Thyroid gland (tissue), 4 donors: ENCODE results near the gene KYAT1. TPM values are rescaled to one million over a fixed set of nuclear protein-coding genes. Genes with fewer than 3 reads are reported as not detected.

Source experiments
- DNase-seq, 2 donors: peaks; one replicate each; pipeline ENCODE4 v3.0.0-alpha.2; 2019
- H3K27ac ChIP-seq, 3 donors: fragments of 200-600 bp; sonication (generic); 1 replicate in 2 of 3; 2 replicates in 1 of 3; pipeline ENCODE4 v1.5.1; 2016 to 2019; ENCODE audit warnings: mild to moderate bottlenecking in 1 of 3, moderate library complexity in 1 of 3
- H3K27me3 ChIP-seq: fragments of 200-600 bp; sonication (generic); one replicate; pipeline ENCODE4 v1.5.1; 2019
- H3K36me3 ChIP-seq, 2 donors: fragments of 200-600 bp; sonication (generic); one replicate each; pipeline ENCODE4 v1.5.1; 2016 to 2019
- H3K4me1 ChIP-seq, 2 donors: fragments of 200-600 bp; sonication (generic); one replicate each; pipeline ENCODE4 v1.5.1; 2017 to 2019
- H3K4me3 ChIP-seq, 3 donors: fragments of 200-600 bp; sonication (generic); replicated peaks in 1 of 3; 1 replicate in 2 of 3; 2 replicates in 1 of 3; pipeline ENCODE4 v1.5.1; 2016; ENCODE audit warnings: mild to moderate bottlenecking in 1 of 3
- H3K9me3 ChIP-seq: fragments of 200-600 bp; sonication (generic); one replicate; pipeline ENCODE4 v1.5.1; 2017
- POLR2A ChIP-seq, 2 donors: fragments of 450-650 bp; IDR thresholded peaks; one replicate each; pipeline ENCODE4 v1.6.1; 2017; ENCODE audit warnings: antibody characterized with exemption in 2 of 2, mild to moderate bottlenecking in 2 of 2, moderate library complexity in 1 of 2
- WGBS, 2 donors: methylation state at CpG; one replicate each; pipeline ENCODE4 v1.1.5; 2017; 5-methylcytosine and 5-hydroxymethylcytosine counted together
- intact Hi-C: fragments of 100-400 bp; cut with DNase I; formaldehyde crosslinking; loops from one replicate; pipeline ENCODE4 v1.15.1; 2023
- total RNA-seq, 4 donors: library from RNA; depleted of rRNA; stranded (reverse); fragments of >200 nt; gene quantifications; one replicate each; pipeline ENCODE4 v1.2.3, GENCODE V29; 2016
- TF ChIP-seq, protein P1 (sequence below), 6 experiments: fragments of 200-600 bp in 3 of 6; fragments of 450-650 bp in 3 of 6; sonication (generic) in 3 of 6; IDR thresholded peaks; one replicate each; pipeline ENCODE4 v1.5.1; 2016 to 2019; ENCODE audit warnings: antibody characterized with exemption in 6 of 6, mild to moderate bottlenecking in 2 of 6, inconsistent platforms in 1 of 6, moderate library complexity in 1 of 6

Gene KYAT1
- total RNA-seq, 4 donors from 2014 or later, result 5.8 to 12.6 (median 12.3) TPM

GRCh38 chr9:128835246-128836210, 46.2 kb downstream of the KYAT1 start:
- H3K4me3 ChIP-seq, result no peak overlapping the region
- H3K27ac ChIP-seq, result no peak overlapping the region
- intact Hi-C loops, result no loop called here
- H3K36me3 ChIP-seq, result no peaks in the 10 kb centered on the region
- H3K4me1 ChIP-seq, result no peaks in the 10 kb centered on the region
- H3K27me3 ChIP-seq, result no peaks in the 10 kb centered on the region
- DNase-seq, result no peak
- TF ChIP-seq POLR2A (IDR thresholded peaks at IDR 0.05), result no peak
- TF ChIP-seq, protein P1, sequence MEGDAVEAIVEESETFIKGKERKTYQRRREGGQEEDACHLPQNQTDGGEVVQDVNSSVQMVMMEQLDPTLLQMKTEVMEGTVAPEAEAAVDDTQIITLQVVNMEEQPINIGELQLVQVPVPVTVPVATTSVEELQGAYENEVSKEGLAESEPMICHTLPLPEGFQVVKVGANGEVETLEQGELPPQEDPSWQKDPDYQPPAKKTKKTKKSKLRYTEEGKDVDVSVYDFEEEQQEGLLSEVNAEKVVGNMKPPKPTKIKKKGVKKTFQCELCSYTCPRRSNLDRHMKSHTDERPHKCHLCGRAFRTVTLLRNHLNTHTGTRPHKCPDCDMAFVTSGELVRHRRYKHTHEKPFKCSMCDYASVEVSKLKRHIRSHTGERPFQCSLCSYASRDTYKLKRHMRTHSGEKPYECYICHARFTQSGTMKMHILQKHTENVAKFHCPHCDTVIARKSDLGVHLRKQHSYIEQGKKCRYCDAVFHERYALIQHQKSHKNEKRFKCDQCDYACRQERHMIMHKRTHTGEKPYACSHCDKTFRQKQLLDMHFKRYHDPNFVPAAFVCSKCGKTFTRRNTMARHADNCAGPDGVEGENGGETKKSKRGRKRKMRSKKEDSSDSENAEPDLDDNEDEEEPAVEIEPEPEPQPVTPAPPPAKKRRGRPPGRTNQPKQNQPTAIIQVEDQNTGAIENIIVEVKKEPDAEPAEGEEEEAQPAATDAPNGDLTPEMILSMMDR (IDR thresholded peaks at IDR 0.05), result no peak
- WGBS, 2 donors, result 95 to 97% methylated on average over 14 to 28 of the region's 28 CpGs
- no peaks in the 10 kb centered on the region for H3K9me3 ChIP-seq

- TF ChIP-seq, protein P1 (IDR thresholded peaks at IDR 0.05), result no peak
- TF ChIP-seq POLR2A (IDR thresholded peaks at IDR 0.05), result no peak
- WGBS, 2 donors, result 93 to 97% methylated on average over 10 of the region's 10 CpGs
- Histone ChIP-seq H3K9me3 (no peaks in the 10 kb centered on the region), H3K27ac (no peak overlapping the region), H3K36me3 (no peaks in the 10 kb centered on the region), H3K4me3 (no peak overlapping the region), H3K27me3 (no peaks in the 10 kb centered on the region), H3K4me1 (peaks cover 5 to 6% of the 10 kb centered on the region in 2 donors)
- intact Hi-C loops, result no loop called here
- DNase-seq, result no peak
Observed at GRCh38 chr9:128833696-128834095, 48.1 kb downstream of the KYAT1 start.

- 1 to 5% methylated on average over 7 to 19 of the region's 56 CpGs for WGBS, 2 donors
- intact Hi-C loops, result no loop called here
- peak in 1 of 2 donors; percentile 70 for TF ChIP-seq POLR2A (IDR thresholded peaks at IDR 0.05)
- TF ChIP-seq, protein P1 (IDR thresholded peaks at IDR 0.05), result no peak
- Histone ChIP-seq H3K27ac (peak within 1 kb of the TSS in 2 of 3 donors; percentile 4 to 26), H3K36me3 (peaks cover 15 to 16% of the 10 kb centered on the region in 2 donors), H3K27me3 (no peaks in the 10 kb centered on the region), H3K4me1 (peaks cover 7 to 9% of the 10 kb centered on the region in 2 donors), H3K9me3 (no peaks in the 10 kb centered on the region), H3K4me3 (peak within 1 kb of the TSS; percentile 58 to 90 (median 59))
- peak; percentile 93 to 95 for DNase-seq
Observed at GRCh38 chr9:128829477-128830251, 52.1 kb downstream of the KYAT1 start, which contains the start of gene SPOUT1. Gene SPOUT1 (minus strand): TSS chr9:128829794. CDS start chr9:128829780, 14 bp downstream.

- no peak for TF ChIP-seq POLR2A (IDR thresholded peaks at IDR 0.05)
- TF ChIP-seq, protein P1 (IDR thresholded peaks at IDR 0.05), result no peak
- intact Hi-C loops, result no loop called here
- Histone ChIP-seq H3K4me1 (peaks cover 7 to 9% of the 10 kb centered on the region in 2 donors), H3K36me3 (peaks cover 15 to 22% of the 10 kb centered on the region in 2 donors), H3K4me3 (peak overlapping the region; percentile 58 to 90 (median 59)), H3K27me3 (no peaks in the 10 kb centered on the region), H3K27ac (peak overlapping the region in 2 of 3 donors; percentile 4 to 26), H3K9me3 (no peaks in the 10 kb centered on the region)
- no peak for DNase-seq
- WGBS, 2 donors, result 34 to 35% methylated on average over 17 of the region's 18 CpGs
Observed at GRCh38 chr9:128828719-128829452, 52.9 kb downstream of the KYAT1 start.
